Stimulated activated CD4-positive, alpha-beta T cell treated with anti-CD3 and anti-CD28 coated beads, TNF-alpha, amount 100 ng/mL, for 24 hours (primary cell): Measurements from ENCODE around the gene BCAN.

ENCODE experiments used
- DNase-seq, 3 experiments: peaks; one replicate each; pipeline ENCODE4 v3.0.0-alpha.2; 2020; ENCODE audit warnings: low read depth in 3 of 3

Gene BCAN

DNA sequence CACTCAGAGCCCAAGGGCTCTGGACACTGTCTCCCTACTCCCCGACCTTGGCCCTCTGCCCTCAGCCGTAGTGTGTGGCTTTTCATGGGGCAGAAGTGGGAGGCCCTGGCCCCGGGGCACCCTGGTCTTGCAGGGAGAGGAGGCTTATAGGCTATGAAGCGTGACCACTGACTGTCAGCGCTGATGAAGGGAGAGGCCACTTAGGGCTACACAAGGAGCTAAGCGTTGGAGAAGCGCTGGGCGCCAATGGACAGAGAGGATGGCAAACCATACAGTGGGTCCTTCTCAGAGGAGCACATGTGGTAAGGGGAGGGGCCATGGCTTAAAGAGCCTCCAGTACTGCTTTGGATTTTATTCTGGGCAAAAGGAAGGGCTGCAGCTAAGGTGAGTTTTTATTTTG lies 55.6 kb downstream of the BCAN start:
- no peak for DNase-seq

DNA sequence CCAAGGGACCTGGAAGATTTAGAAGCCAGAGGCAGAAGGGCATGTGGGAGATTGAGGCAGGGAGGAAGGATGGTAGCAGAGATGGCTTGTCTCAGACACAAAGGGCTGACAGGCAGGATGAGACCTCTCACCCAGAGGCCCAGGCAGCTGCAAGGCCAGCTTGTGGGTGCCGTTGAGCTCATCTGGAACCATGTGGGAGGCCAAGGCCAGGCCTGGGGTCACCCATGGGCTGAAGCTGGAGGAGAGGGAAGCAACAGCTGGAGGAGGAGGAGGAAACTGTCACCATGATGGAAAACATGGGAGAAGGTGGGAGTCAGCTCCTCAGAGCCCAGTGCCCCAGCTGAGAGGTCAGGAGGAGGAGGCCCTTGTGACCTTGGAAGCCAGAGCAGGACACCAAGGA lies 57.1 kb downstream of the BCAN start:
- no peak for DNase-seq

GRCh38 chr1:156700736-156701531 lies 59.0 kb downstream of the BCAN start:
- no peak for DNase-seq

- no peak for DNase-seq
Measured at GRCh38 chr1:156703336-156703735, 61.4 kb downstream of the BCAN start.

- DNase-seq: no peak
Measured at GRCh38 chr1:156703741-156704140, 61.8 kb downstream of the BCAN start.

GRCh38 chr1:156704166-156704711 lies 62.3 kb downstream of the BCAN start:
- no peak for DNase-seq

DNA sequence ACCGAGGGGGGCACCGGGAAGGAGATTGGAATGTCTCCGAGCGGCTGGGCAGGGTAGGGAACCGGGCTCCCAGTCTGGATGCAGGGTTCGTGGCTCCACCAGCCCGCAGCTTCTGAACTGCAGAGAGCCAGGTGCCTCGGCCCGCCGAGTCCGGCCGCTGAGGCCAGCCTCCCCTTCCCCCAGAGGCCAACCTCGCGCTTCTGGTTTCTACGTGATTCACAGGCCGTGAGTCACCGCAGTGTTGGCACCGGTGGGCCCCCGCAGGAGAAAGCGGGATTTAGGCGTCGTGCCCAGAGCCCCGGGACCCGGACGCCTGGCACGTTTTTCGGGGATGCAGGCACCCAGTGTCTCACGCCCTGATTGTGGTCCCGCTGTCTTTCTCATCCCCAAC lies 63.0 kb downstream of the BCAN start:
- DNase-seq: peak in 1 of 3 experiments; percentile 48

DNA sequence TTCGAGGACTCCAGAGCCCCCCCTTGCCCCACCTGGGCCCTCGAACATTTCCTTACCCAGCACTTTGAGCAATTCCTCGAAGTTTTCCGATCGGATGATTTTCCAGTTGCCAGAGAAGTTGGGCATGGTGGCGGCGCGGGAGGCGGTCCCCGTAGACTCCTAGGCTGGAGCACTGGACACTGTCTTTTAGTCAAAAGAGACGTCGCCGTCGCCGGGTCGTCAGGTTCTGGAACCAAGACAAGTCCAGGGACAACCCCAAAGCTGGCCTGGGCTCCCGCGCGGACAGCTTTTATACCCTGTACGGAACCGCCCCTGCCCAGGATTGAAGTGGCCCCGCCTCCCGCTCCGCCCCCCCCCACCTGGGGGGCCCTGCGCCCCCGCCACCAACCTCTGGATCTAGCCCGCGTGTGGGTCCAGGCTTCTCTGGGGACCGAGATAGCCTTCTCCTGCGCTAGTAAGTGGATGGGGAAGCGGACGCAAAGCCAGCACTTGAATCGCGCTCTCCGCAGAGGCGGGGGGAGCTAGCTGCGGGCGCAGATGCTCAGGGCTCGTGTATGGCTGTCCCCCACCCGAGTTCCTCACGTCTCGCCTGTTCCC lies 63.5 kb downstream of the BCAN start, which contains the start of gene CRABP2:
TSS of gene CRABP2 (minus strand) at position 263 of the 597 bp plus-strand sequence. CDS start at position 126, 137 bp downstream.
- no peak for DNase-seq

DNA sequence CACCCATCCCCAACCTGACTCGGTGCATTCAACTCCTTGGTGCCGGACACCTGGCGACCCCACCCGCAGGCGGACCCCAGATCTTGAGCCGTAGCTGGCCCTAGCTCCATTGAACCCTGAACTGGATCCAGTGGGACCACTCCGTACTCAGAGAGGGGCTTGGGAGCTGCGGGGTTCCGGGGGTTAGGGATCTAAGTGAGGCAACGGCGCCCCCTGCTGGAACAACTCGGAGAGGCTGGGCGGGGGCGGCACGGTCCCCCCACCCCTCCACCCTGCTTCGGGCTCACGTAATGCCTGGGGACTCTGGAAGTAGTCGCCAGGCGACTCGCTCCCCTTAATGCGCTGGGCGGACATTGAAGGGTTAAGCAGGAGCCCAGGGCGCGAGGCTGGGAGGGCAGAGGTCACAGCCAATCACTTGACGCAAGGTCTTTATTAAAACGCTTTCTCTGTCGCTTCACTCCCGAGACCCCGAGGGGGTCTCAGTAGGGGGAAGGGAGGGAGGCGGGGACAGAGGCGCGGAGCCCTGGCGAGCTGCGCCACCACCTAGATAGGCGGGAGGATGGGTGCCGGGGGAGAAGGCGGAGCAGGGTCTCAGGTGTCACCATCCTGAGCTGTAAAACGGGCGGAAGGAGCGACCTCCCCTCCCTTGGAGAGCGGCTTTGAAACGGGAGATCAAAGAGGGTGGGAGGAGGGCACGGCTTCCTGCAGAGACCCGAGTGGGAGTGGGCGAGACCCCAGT lies 64.2 kb downstream of the BCAN start:
- DNase-seq: peak; percentile 47 to 69 (median 55)

DNA sequence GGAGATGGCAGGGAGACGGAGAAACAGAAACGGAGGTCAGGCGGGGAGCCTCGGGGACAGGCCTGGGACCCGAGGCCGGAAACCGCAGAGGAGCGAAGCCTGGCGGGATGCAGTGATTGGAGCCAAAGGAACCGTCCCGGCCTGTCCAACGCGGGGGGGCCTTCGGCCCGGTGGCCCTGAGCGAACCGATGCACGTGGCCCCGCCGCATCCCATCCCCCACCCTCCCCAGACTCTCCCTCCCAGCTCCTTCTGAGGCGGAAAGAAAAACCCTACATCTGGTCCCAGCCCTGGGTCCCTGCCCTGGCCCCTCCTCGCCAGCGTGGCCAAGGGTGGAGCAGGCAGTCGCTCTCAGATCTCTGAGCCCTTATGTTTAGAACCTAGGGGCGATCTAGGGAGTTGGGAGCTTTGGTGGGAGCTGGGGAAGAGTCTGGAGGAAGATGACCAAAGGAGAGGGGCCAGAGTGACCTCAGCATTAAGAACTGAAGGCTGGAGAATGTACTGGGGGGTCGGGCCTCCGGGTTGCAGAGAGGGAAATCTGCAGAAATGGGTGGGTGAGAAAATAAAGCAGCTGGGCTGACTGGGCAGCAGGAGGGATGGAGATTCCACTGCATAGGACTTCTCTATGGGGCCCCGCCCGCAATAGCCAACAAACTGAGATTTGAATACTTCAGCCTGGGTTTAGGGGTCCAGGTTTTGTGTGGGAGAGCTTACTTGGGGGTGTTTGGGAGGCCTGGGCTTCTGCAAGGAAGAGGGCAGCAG lies 64.9 kb downstream of the BCAN start:
- no peak for DNase-seq

DNA sequence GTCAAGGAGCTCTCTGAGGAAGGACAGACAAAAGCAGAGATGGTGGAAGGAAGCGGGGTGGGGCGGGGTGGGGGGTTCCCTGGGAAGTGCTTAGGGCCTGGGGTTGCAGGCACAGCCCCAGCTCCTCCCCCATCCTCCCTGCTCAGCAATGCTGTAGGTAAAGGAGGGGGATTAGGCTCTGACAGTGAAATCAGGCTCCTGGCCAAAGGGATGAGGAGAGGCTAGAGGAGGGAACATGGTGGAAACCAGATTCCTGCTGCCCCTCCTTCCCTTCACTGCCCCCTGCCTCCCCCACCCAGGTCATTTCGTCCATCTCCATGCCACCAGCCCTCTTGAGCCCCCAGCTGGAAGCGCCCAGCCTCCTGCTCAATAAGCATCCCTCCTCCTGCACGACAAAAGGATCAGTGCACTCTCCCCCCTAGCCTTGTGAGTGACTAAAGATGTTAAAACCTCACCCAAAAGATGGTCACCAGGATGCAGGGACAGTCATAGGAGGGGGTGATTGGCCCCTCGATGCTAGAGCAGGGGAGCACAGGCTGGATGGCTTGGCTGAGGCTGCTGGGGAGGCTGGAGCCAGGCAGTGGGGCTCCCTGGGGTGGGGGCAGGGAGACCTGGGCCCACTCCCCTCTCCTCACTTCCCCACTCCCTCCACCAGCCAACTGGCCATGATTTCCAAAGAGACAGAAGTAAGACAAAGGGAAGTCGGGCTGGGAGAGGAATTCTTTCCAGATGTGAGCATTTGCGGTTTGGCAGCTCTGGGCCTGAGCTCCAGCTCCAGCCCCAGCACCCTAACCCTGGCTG lies 65.7 kb downstream of the BCAN start:
- DNase-seq: no peak

DNA sequence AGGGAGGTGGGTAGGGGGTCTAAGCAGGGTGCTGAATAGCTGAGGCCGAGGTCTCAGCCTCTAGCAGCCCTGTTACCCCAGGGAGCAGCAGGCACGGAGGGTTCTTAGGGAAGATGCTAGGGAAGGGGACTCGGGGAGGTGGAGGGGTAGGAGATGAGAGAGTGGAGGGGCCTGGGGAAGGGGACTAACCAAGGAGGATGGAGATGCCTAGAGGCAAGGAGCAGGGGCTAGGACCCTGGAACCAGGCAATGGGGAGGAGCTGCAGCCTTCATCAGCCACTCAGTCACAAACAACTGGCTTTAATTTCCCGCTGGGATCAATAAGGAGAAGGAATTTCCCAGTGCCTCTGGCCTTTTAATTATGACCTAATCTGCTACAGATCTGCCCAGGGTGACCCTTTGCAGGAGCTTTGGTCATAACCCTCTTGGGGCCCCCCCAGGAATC lies 66.3 kb downstream of the BCAN start:
- DNase-seq: no peak

- DNase-seq: no peak
Measured at GRCh38 chr1:156709031-156709430, 67.1 kb downstream of the BCAN start.
